Body of pancreas (tissue), 4 donors: Measurements from ENCODE around the gene NOS3.
A peak's percentile ranks its signal among the peaks of the same experiment; 100 is the strongest.

Source experiments
- CTCF ChIP-seq, 7 experiments: fragments of 450-650 bp in 4 of 7; fragments of 200-600 bp in 3 of 7; sonication (generic) in 3 of 7; IDR thresholded peaks; one replicate each; pipeline ENCODE4 v1.5.1; 2016 to 2019; ENCODE audit warnings: antibody characterized with exemption in 7 of 7
- POLR2A ChIP-seq, 3 donors: fragments of 450-650 bp; IDR thresholded peaks; one replicate each; pipeline ENCODE4 v1.6.1; 2016; ENCODE audit warnings: antibody characterized with exemption in 3 of 3, mild to moderate bottlenecking in 2 of 3

- TF ChIP-seq CTCF (IDR thresholded peaks at IDR 0.05), result peak; percentile 15 to 54 (median 35)
- TF ChIP-seq POLR2A (IDR thresholded peaks at IDR 0.05), result peak in 2 of 3 donors; percentile 55 to 59
These were observed 68.7 kb downstream of the NOS3 start, which contains the start of gene SLC4A2 for GRCh38 chr7:151059367-151060112.
